ENCODE results near the gene TMCO4.

- TF ChIP-seq MEIS1 (CRISPR knock-in tag; IDR thresholded peaks at IDR 0.05; ENCODE audit: borderline replicate concordance) (no peak), ZNF626 (tag by site-specific recombination; IDR thresholded peaks at IDR 0.05) (no peak), PRDM1 (tag by site-specific recombination; IDR thresholded peaks at IDR 0.05) (no peak), WT1 (tag by site-specific recombination; IDR thresholded peaks at IDR 0.05) (no peak), IKZF3 (tag by site-specific recombination; IDR thresholded peaks at IDR 0.05) (no peak), PATZ1 (tag by site-specific recombination; IDR thresholded peaks at IDR 0.05) (no peak), REST (tag by site-specific recombination; IDR thresholded peaks at IDR 0.05) (no peak), CTCF (tag by site-specific recombination; IDR thresholded peaks at IDR 0.05) (no peak), ZSCAN5A (tag by site-specific recombination; IDR thresholded peaks at IDR 0.05) (no peak), ZNF423 (tag by site-specific recombination; IDR thresholded peaks at IDR 0.05) (no peak), ZNF707 (tag by site-specific recombination; IDR thresholded peaks at IDR 0.05) (no peak), ZBTB10 (tag by site-specific recombination; IDR thresholded peaks at IDR 0.05) (no peak)
These were observed 113.7 kb downstream of the TMCO4 start for GRCh38 chr1:19685994-19686393.
